Jurkat, Clone E6-1 (cell line): ENCODE data around the gene IRX3.

Experiments used
- DNase-seq: peaks from one replicate; pipeline ENCODE4 v3.0.0-alpha.2; 2011; ENCODE audit warnings: low read depth, low spot score
- H3K4me3 ChIP-seq: 2 replicates; pipeline ENCODE4 v1.5.1; 2011; ENCODE audit warnings: mild to moderate bottlenecking, low read length, control low read depth, moderate library complexity

Gene IRX3

DNA sequence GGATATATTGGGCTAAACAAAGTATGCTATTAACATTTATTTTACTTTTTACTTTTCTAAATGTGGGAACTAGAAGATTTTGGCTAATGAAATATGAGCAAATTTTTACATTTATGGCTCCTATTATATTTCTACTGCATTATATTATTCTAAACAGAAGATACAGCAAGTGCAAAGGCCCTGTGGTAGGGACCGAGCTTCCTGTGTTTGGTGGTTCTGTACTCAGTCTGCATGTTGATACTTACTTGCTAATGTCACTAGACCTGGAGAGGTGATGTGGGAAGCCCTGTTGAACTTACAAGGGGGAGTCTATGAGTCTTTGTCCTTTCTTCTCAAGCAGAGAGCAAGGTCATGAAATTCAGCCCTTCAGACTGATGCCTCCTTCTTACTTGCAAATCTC is 10.0 kb upstream of the IRX3 start:
- no peak for DNase-seq
- no peak overlapping the region for H3K4me3 ChIP-seq

GRCh38 chr16:54291656-54292487 is 5.3 kb upstream of the IRX3 start:
- DNase-seq: peak; percentile 75

GRCh38 chr16:54290833-54291655 is 4.5 kb upstream of the IRX3 start:
- DNase-seq: no peak
- no peak overlapping the region for H3K4me3 ChIP-seq

More at GRCh38 chr16:54291656-54292487, 5.3 kb upstream of the IRX3 start:
- no peak overlapping the region for H3K4me3 ChIP-seq

DNA sequence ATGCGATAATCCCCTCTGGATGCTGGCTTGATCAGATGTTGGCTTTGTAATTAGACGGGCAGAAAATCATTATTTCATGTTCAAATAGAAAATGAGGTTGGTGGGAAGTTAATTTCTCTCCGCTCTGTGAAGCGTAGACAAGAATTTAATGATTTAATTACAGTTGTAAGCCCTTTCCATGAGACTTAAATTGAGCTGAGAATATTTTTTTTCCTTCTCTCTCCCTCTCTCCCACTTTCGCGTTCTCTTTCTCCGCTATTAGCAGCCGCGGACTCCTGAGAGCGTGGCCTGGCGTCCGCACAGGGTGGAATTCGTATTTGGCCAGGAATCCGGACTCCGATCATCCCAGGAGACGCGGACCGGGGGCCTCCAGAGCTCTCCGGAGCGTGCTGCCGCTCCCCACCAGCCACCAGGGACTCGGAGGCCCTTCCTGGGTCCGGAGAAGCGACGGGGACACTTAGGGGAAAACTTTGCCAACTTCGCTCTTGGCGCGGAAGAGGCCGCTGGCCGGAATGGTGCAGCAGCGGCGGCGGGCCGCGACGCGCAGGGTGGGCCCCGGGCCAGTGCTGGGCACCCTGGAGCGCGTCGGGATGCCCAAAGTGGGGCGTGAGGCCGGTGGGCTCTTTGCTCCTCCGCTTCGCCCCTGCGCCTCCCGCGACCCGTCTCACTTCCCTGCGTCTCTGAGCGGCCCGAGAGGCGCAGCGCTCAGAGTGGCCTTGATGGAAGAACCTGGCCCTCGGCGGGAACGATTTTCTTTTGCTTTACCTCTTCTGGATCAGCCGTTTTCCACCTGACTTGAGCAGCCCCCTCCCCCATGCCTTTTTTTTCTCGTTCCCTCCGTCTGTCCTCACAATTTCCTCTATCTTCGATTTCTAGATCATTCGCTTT is 3.6 kb upstream of the IRX3 start:
- H3K4me3 ChIP-seq: no peak overlapping the region
- no peak for DNase-seq

- DNase-seq: no peak
- no peak overlapping the region for H3K4me3 ChIP-seq
Observed at GRCh38 chr16:54289242-54289944, 2.8 kb upstream of the IRX3 start.

DNA sequence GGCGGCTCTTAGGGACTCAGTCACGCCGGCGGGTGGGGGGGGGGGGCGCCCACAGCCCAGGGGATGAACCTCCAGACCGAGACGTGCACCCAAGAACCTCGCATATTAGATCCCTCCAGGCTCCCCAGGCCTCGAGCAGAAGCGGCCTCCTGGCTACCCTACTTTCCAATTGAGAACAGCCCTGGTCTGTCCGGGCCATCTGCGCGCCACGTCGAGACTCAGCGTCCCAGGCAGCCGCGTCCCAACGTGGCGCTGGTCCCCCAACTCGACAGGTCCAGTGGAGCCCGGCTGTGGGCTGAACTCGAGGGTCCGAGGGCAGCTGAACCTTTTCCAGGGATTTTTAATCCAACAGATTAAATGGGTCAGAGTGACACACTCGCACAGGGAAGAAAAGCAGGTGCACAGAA is 2.3 kb upstream of the IRX3 start:
- DNase-seq: no peak

DNA sequence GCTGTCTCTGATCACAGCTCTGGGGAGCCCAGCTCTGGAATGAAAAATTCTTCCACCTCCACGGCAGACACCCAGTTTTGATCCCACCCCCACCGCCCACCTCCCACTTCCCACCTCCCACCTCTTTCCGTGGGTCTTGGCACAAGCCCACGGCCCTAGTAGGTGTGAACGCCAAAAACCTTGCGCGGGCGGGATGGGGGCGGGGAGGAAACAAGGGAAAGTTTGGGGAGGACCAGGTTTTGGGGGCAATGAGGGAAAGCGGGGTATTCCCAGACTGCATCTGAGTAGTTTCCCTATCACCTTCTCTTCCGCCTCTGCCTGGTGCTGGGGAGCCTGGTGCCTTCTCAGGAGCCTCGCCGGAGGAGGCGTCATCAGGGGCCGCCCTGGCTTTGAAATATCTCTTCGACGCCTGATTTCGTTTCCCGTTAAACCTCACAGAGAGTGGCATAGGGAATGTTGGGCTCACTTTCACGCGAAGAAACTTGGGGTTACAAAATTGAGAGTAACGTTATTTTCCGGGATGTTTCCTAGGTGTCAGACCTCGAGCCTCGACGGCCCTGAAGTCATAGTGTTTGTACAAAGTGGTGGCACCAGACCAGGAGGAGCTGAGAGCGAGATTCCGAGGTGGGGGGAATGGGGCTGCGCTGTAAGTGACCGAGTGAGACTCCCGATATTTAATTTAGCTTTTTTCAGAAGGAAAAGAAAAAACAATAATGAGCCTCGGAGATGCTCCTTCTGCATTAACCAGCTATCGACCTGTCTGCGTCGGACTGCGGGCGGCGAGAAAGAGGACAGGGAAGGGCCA is 1.6 kb upstream of the IRX3 start:
- no peak for DNase-seq
- H3K4me3 ChIP-seq: no peak overlapping the region

More for the DNA sequence above, 2.3 kb upstream of the IRX3 start:
- H3K4me3 ChIP-seq: no peak overlapping the region

- no peak for DNase-seq
- H3K4me3 ChIP-seq: peak overlapping the region; percentile 94
Observed at GRCh38 chr16:54287131-54288029, 793 bp upstream of the IRX3 start.

GRCh38 chr16:54286090-54286365 is 559 bp downstream of the IRX3 start:
- peak overlapping the region; percentile 94 for H3K4me3 ChIP-seq
- DNase-seq: no peak

GRCh38 chr16:54285414-54286089 is 1.0 kb downstream of the IRX3 start:
- no peak for DNase-seq
- H3K4me3 ChIP-seq: peak overlapping the region; percentile 94

DNA sequence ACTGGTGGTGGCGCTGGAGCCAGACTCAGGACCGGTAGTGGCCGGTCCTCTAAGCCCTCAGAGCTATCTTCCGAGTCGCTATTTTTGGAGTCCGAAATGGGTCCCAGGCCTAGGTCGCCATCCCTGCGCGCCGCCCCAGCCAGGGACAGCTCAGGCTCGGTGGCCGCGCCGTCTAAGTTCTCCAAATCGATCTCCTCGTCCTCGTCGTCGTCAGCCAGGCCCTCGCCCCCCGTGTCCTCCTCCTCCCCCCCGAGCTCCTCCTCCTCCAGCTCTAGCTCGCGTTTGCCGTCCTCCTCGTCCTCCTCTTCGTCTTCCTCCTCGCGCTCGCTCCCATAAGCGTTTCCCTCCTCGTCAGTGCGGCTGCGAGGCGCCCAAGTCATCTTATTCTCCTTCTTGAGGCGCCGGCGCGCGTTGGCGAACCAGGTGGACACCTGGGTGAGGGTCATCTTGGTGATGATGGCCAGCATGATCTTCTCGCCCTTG is 1.6 kb downstream of the IRX3 start:
- peak overlapping the region; percentile 94 for H3K4me3 ChIP-seq
- DNase-seq: no peak

GRCh38 chr16:54284319-54284930 is 2.2 kb downstream of the IRX3 start:
- no peak for DNase-seq
- no peak overlapping the region for H3K4me3 ChIP-seq

- H3K4me3 ChIP-seq: no peak overlapping the region
- no peak for DNase-seq
Observed at GRCh38 chr16:54283725-54284318, 2.8 kb downstream of the IRX3 start.

GRCh38 chr16:54282928-54283724 is 3.5 kb downstream of the IRX3 start:
- DNase-seq: no peak
- no peak overlapping the region for H3K4me3 ChIP-seq
